Measurements from ENCODE around the gene BTN3A1.
"Not testable (repeated sequence)": the region's sequence is repeated elsewhere in the genome, so short reads cannot be mapped to it uniquely, and the experiment has no call there.

Gene BTN3A1

GRCh38 chr6:26408828-26409730, 7.0 kb downstream of the BTN3A1 start:
- H3K4me3 ChIP-seq (ENCODE audit: low read length in 2 of 2): no peak overlapping the region
- peaks cover 0 to 4% of the 10 kb centered on the region in 2 donors for H3K4me1 ChIP-seq (ENCODE audit: control insufficient read depth in 2 of 2, insufficient read depth in 2 of 2, low read length in 2 of 2)
- H3K9me3 ChIP-seq (ENCODE audit: control insufficient read depth in 2 of 2, low read length in 2 of 2): no peaks in the 10 kb centered on the region
- H3K27me3 ChIP-seq (ENCODE audit: control insufficient read depth in 2 of 2, insufficient read depth in 2 of 2, low read length in 2 of 2): no peaks in the 10 kb centered on the region
- H3K27ac ChIP-seq (ENCODE audit: low read depth in 2 of 2, low read length in 2 of 2): no peak overlapping the region
- H3K36me3 ChIP-seq (ENCODE audit: control insufficient read depth in 2 of 2, insufficient read depth in 2 of 2, low read length in 2 of 2): peaks cover 35 to 66% of the 10 kb centered on the region in 2 donors
- H3K9ac ChIP-seq (ENCODE audit: low read depth in 1 of 2, low read length in 2 of 2): no peak overlapping the region

GRCh38 chr6:26411751-26412150, 9.7 kb downstream of the BTN3A1 start:
- Histone ChIP-seq H3K4me3 (ENCODE audit: low read length in 2 of 2) (no peak overlapping the region), H3K27me3 (ENCODE audit: control insufficient read depth in 2 of 2, insufficient read depth in 2 of 2, low read length in 2 of 2) (no peaks in the 10 kb centered on the region), H3K9me3 (ENCODE audit: control insufficient read depth in 2 of 2, low read length in 2 of 2) (no peaks in the 10 kb centered on the region), H3K27ac (ENCODE audit: low read depth in 2 of 2, low read length in 2 of 2) (no peak overlapping the region), H3K36me3 (ENCODE audit: control insufficient read depth in 2 of 2, insufficient read depth in 2 of 2, low read length in 2 of 2) (peaks cover 32 to 52% of the 10 kb centered on the region in 2 donors), H3K9ac (ENCODE audit: low read depth in 1 of 2, low read length in 2 of 2) (no peak overlapping the region), H3K4me1 (ENCODE audit: control insufficient read depth in 2 of 2, insufficient read depth in 2 of 2, low read length in 2 of 2) (no peaks in the 10 kb centered on the region)

GRCh38 chr6:26412228-26412627, 10.2 kb downstream of the BTN3A1 start:
- Histone ChIP-seq H3K27ac (ENCODE audit: low read depth in 2 of 2, low read length in 2 of 2) (no peak overlapping the region), H3K9me3 (ENCODE audit: control insufficient read depth in 2 of 2, low read length in 2 of 2) (no peaks in the 10 kb centered on the region), H3K36me3 (ENCODE audit: control insufficient read depth in 2 of 2, insufficient read depth in 2 of 2, low read length in 2 of 2) (peaks cover 27 to 47% of the 10 kb centered on the region in 2 donors), H3K4me3 (ENCODE audit: low read length in 2 of 2) (no peak overlapping the region), H3K4me1 (ENCODE audit: control insufficient read depth in 2 of 2, insufficient read depth in 2 of 2, low read length in 2 of 2) (no peaks in the 10 kb centered on the region), H3K9ac (ENCODE audit: low read depth in 1 of 2, low read length in 2 of 2) (no peak overlapping the region), H3K27me3 (ENCODE audit: control insufficient read depth in 2 of 2, insufficient read depth in 2 of 2, low read length in 2 of 2) (no peaks in the 10 kb centered on the region)

DNA sequence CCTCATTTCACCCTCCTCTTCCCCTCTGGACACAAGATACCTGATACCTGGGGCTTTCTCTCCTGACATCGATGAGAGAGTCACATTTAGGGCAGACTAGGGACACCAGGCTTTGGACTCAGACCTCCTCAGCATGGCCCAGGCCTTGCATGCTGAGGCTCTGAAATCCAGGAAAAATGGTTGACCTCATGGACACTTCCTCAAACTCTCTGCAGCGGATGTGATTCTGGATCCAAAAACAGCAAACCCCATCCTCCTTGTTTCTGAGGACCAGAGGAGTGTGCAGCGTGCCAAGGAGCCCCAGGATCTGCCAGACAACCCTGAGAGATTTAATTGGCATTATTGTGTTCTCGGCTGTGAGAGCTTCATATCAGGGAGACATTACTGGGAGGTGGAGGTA, 10.9 kb downstream of the BTN3A1 start:
- Histone ChIP-seq H3K36me3 (ENCODE audit: control insufficient read depth in 2 of 2, insufficient read depth in 2 of 2, low read length in 2 of 2) (peaks cover 20 to 41% of the 10 kb centered on the region in 2 donors), H3K4me1 (ENCODE audit: control insufficient read depth in 2 of 2, insufficient read depth in 2 of 2, low read length in 2 of 2) (no peaks in the 10 kb centered on the region), H3K27me3 (ENCODE audit: control insufficient read depth in 2 of 2, insufficient read depth in 2 of 2, low read length in 2 of 2) (no peaks in the 10 kb centered on the region), H3K9ac (ENCODE audit: low read depth in 1 of 2, low read length in 2 of 2) (no peak overlapping the region), H3K4me3 (ENCODE audit: low read length in 2 of 2) (no peak overlapping the region), H3K9me3 (ENCODE audit: control insufficient read depth in 2 of 2, low read length in 2 of 2) (no peaks in the 10 kb centered on the region), H3K27ac (ENCODE audit: low read depth in 2 of 2, low read length in 2 of 2) (no peak overlapping the region)

DNA sequence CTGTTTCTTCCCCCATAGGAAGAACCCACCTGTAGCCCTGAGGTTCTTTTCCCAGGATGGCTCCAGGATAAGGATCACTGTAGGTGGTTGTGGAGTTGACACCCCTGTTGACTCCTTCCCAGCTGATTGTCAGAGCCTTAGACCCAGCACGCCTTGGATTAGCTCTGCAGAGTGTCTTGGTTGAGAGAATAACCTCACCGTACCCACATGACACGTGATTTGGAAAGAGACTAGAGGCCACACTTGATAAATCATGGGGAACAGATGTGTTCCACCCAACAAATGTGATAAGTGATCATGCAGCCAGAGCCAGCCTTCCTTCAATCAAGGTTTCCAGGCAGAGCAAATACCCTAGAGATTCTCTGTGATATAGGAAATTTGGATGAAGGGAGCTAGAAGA, 12.2 kb downstream of the BTN3A1 start:
- Histone ChIP-seq H3K36me3 (ENCODE audit: control insufficient read depth in 2 of 2, insufficient read depth in 2 of 2, low read length in 2 of 2) (peaks cover 15 to 32% of the 10 kb centered on the region in 2 donors), H3K27me3 (ENCODE audit: control insufficient read depth in 2 of 2, insufficient read depth in 2 of 2, low read length in 2 of 2) (no peaks in the 10 kb centered on the region), H3K9me3 (ENCODE audit: control insufficient read depth in 2 of 2, low read length in 2 of 2) (no peaks in the 10 kb centered on the region), H3K9ac (ENCODE audit: low read depth in 1 of 2, low read length in 2 of 2) (no peak overlapping the region), H3K4me3 (ENCODE audit: low read length in 2 of 2) (no peak overlapping the region), H3K27ac (ENCODE audit: low read depth in 2 of 2, low read length in 2 of 2) (no peak overlapping the region), H3K4me1 (ENCODE audit: control insufficient read depth in 2 of 2, insufficient read depth in 2 of 2, low read length in 2 of 2) (no peaks in the 10 kb centered on the region)

GRCh38 chr6:26415036-26415614, 13.1 kb downstream of the BTN3A1 start:
- no peak overlapping the region for H3K27ac ChIP-seq (ENCODE audit: low read depth in 2 of 2, low read length in 2 of 2)
- H3K9me3 ChIP-seq (ENCODE audit: control insufficient read depth in 2 of 2, low read length in 2 of 2): no peaks in the 10 kb centered on the region
- H3K36me3 ChIP-seq (ENCODE audit: control insufficient read depth in 2 of 2, insufficient read depth in 2 of 2, low read length in 2 of 2): peaks cover 10 to 25% of the 10 kb centered on the region in 2 donors
- H3K4me3 ChIP-seq (ENCODE audit: low read length in 2 of 2): no peak overlapping the region
- no peaks in the 10 kb centered on the region for H3K27me3 ChIP-seq (ENCODE audit: control insufficient read depth in 2 of 2, insufficient read depth in 2 of 2, low read length in 2 of 2)
- peaks cover 0 to 2% of the 10 kb centered on the region in 2 donors for H3K4me1 ChIP-seq (ENCODE audit: control insufficient read depth in 2 of 2, insufficient read depth in 2 of 2, low read length in 2 of 2)
- no peak overlapping the region for H3K9ac ChIP-seq (ENCODE audit: low read depth in 1 of 2, low read length in 2 of 2)

GRCh38 chr6:26415791-26416190, 13.7 kb downstream of the BTN3A1 start:
- H3K9me3 ChIP-seq (ENCODE audit: control insufficient read depth in 2 of 2, low read length in 2 of 2): no peaks in the 10 kb centered on the region
- no peaks in the 10 kb centered on the region for H3K27me3 ChIP-seq (ENCODE audit: control insufficient read depth in 2 of 2, insufficient read depth in 2 of 2, low read length in 2 of 2)
- no peak overlapping the region for H3K9ac ChIP-seq (ENCODE audit: low read depth in 1 of 2, low read length in 2 of 2)
- H3K27ac ChIP-seq (ENCODE audit: low read depth in 2 of 2, low read length in 2 of 2): no peak overlapping the region
- H3K36me3 ChIP-seq (ENCODE audit: control insufficient read depth in 2 of 2, insufficient read depth in 2 of 2, low read length in 2 of 2): peaks cover 10 to 22% of the 10 kb centered on the region in 2 donors
- peaks cover 1 to 5% of the 10 kb centered on the region in 2 donors for H3K4me1 ChIP-seq (ENCODE audit: control insufficient read depth in 2 of 2, insufficient read depth in 2 of 2, low read length in 2 of 2)
- H3K4me3 ChIP-seq (ENCODE audit: low read length in 2 of 2): no peak overlapping the region

DNA sequence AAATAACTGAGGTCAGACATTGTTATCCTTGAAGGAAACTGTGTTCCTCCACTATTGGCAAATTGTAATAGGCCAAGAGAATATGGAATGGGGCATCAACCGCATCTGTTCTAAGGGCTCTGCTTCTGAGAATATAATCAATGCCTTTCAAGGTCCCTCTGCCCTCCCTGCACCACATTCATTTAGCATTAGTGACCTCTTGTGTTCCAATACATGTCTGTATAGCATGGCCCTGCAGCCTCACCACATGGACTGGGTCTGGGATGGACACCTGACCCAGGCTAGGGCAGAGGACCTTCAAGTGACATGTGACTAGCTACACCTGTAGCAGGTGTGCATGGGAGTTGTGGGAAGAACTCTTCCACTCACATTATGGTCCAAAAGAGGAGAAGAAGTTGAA, 14.2 kb downstream of the BTN3A1 start:
- no peaks in the 10 kb centered on the region for H3K9me3 ChIP-seq (ENCODE audit: control insufficient read depth in 2 of 2, low read length in 2 of 2)
- no peak overlapping the region for H3K9ac ChIP-seq (ENCODE audit: low read depth in 1 of 2, low read length in 2 of 2)
- no peaks in the 10 kb centered on the region for H3K27me3 ChIP-seq (ENCODE audit: control insufficient read depth in 2 of 2, insufficient read depth in 2 of 2, low read length in 2 of 2)
- no peak overlapping the region for H3K27ac ChIP-seq (ENCODE audit: low read depth in 2 of 2, low read length in 2 of 2)
- H3K4me1 ChIP-seq (ENCODE audit: control insufficient read depth in 2 of 2, insufficient read depth in 2 of 2, low read length in 2 of 2): peaks cover 4 to 8% of the 10 kb centered on the region in 2 donors
- no peak overlapping the region for H3K4me3 ChIP-seq (ENCODE audit: low read length in 2 of 2)
- H3K36me3 ChIP-seq (ENCODE audit: control insufficient read depth in 2 of 2, insufficient read depth in 2 of 2, low read length in 2 of 2): peaks cover 6 to 17% of the 10 kb centered on the region in 2 donors

DNA sequence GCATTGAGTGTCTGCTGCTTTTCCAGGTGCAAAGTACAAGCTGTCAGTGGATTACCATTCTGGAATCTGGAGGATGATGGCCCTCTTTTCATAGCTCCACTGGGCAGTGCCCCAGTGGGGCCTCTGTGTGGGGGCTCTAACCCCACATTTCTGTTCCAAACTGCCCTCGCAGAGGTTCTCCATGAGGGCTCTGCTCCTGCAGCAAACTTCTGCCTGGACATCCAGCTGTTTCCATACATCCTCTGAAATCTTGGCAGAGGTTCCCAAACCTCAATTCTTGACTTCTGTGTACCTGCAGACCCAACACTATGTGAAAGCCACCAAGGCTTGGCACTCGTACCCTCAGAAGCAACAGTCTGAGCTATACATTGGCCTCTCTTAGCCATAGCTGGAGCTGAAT, 16.0 kb downstream of the BTN3A1 start:
- not testable (repeated sequence) for H3K4me3 ChIP-seq (ENCODE audit: low read length in 2 of 2); H3K27me3 ChIP-seq (ENCODE audit: control insufficient read depth in 2 of 2, insufficient read depth in 2 of 2, low read length in 2 of 2); H3K4me1 ChIP-seq (ENCODE audit: control insufficient read depth in 2 of 2, insufficient read depth in 2 of 2, low read length in 2 of 2); H3K36me3 ChIP-seq (ENCODE audit: control insufficient read depth in 2 of 2, insufficient read depth in 2 of 2, low read length in 2 of 2); H3K9me3 ChIP-seq (ENCODE audit: control insufficient read depth in 2 of 2, low read length in 2 of 2); H3K9ac ChIP-seq (ENCODE audit: low read depth in 1 of 2, low read length in 2 of 2); H3K27ac ChIP-seq (ENCODE audit: low read depth in 2 of 2, low read length in 2 of 2)

DNA sequence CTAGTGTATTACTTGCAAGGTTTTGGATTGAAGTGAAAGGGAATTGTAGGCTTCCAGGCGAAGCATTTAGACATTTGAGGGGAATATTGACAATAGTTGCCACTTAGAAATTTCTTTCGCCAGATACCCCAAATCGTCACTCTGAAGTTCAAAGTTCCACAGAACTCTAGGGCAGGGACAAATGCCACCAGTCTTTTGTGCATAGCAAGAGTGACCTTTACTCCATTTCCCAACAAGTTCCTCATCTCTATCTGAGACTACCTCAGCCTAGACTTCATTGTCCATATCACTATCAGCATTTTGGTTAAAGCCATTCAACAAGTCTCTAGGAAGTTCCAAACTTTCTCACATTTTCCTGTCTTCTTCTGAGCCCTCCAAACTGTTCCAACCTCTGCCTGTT, 16.7 kb downstream of the BTN3A1 start:
- not testable (repeated sequence) for H3K36me3 ChIP-seq (ENCODE audit: control insufficient read depth in 2 of 2, insufficient read depth in 2 of 2, low read length in 2 of 2); H3K9ac ChIP-seq (ENCODE audit: low read depth in 1 of 2, low read length in 2 of 2); H3K27ac ChIP-seq (ENCODE audit: low read depth in 2 of 2, low read length in 2 of 2); H3K4me3 ChIP-seq (ENCODE audit: low read length in 2 of 2); H3K4me1 ChIP-seq (ENCODE audit: control insufficient read depth in 2 of 2, insufficient read depth in 2 of 2, low read length in 2 of 2); H3K9me3 ChIP-seq (ENCODE audit: control insufficient read depth in 2 of 2, low read length in 2 of 2); H3K27me3 ChIP-seq (ENCODE audit: control insufficient read depth in 2 of 2, insufficient read depth in 2 of 2, low read length in 2 of 2)

Measured in mucosa of rectum (tissue), 2 donors.